GM19025 (cell line): ENCODE data around the gene NT5DC2.

Experiments
- ATAC-seq: cut with Tn5 transposase; IDR thresholded peaks from one replicate; pipeline ENCODE4 v1.9.1; 2021; ENCODE audit warnings: mild to moderate bottlenecking, low read depth, moderate library complexity; ENCODE audit not compliant: unreplicated experiment

NT5DC2 gene

DNA sequence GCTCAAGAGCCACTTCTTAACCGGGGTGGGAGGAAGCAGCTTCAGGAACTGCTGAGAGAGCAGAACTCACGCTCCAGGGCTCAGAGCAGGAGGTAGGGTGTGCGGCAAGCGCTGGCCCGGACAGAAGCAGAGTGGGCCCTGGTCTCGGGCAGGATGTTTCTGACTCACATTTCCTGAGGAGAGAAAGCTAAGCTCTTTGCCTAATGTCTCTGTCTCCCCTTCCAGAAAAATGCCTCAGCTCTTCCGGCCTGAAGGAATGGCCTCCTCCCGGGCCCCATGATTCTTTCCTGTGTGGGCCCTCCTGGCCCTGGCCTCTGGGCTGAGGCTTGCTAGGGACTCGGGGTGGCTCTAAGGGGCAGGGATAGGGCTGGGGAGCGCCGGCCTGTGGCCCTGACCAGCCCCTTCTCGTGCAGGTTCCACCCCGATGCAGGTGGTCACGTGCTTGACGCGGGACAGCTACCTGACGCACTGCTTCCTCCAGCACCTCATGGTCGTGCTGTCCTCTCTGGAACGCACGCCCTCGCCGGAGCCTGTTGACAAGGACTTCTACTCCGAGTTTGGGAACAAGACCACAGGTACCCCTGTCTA lies 42.6 kb downstream of the NT5DC2 start:
- ATAC-seq, result no peak

DNA sequence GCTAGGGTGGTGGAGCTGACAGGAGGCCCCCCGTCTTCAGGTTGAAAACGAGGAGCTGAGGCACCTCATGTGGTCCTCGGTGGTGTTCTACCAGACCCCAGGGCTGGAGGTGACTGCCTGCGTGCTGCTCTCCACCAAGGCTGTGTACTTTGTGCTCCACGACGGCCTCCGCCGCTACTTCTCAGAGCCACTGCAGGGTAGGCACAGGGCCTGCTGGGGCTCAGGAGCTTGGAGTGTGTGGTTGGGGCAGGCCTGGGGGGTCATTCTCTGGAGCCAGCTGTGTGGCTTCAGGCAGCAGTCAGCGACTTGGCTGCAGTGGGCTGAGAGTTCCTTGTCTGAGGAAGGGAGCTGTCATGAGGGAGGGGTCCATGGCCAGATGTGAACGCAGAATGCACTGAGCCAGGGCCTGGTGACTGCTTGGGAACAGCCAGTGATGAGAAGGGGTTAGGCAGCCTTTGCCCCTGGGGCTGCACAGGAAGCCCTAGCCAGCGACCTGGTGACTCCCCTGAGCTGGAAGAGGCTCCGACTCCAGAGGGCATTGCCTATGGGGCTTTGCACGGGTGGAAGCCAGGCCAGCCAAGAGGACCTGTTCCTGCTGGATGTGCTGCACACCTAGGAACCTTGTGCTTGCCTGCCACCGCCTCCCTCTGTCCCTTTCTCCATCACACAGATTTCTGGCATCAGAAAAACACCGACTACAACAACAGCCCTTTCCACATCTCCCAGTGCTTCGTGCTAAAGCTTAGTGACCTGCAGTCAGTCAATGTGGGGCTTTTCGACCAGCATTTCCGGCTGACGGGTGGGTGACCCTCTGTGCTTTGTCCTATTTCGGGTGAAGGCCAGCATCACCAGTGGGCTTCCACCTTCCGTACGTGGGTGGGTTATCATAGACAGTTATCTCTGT lies 43.4 kb downstream of the NT5DC2 start:
- ATAC-seq, result no peak

DNA sequence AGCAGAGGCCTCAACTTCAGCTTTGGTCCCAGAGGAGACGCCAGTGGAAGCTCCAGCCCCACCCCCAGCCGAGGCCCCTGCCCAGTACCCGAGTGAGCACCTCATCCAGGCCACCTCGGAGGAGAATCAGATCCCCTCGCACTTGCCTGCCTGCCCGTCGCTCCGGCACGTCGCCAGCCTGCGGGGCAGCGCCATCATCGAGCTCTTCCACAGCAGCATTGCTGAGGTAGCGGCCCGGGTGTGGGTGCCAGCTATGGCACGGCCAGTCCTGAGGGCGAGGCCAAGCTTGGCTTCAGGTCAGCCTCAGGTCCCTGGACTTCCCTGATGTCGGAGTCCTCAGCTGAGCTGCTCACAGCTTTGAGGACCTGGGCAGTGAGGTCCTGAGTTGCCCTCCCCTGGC lies 44.2 kb downstream of the NT5DC2 start:
- no peak for ATAC-seq

DNA sequence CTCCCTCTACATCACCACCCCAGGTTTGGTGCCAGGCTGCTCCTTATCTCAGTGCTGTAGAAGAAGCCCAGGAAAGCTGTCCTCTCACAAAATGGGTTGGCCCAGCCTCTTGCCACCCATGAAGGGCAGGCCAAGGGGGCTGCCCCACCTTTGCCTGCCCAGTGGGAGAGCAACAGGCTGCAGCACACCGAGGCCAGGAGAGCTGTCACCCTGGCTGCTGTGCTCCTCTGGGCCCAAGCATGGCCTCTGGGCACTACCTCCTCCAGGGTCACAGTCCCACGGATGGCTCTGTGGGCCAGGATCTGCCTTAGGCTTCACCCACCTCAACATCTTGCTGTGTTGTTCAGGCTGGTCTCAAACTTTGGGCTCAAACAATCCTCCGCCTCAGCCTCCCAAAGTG lies 44.9 kb downstream of the NT5DC2 start:
- no peak for ATAC-seq

DNA sequence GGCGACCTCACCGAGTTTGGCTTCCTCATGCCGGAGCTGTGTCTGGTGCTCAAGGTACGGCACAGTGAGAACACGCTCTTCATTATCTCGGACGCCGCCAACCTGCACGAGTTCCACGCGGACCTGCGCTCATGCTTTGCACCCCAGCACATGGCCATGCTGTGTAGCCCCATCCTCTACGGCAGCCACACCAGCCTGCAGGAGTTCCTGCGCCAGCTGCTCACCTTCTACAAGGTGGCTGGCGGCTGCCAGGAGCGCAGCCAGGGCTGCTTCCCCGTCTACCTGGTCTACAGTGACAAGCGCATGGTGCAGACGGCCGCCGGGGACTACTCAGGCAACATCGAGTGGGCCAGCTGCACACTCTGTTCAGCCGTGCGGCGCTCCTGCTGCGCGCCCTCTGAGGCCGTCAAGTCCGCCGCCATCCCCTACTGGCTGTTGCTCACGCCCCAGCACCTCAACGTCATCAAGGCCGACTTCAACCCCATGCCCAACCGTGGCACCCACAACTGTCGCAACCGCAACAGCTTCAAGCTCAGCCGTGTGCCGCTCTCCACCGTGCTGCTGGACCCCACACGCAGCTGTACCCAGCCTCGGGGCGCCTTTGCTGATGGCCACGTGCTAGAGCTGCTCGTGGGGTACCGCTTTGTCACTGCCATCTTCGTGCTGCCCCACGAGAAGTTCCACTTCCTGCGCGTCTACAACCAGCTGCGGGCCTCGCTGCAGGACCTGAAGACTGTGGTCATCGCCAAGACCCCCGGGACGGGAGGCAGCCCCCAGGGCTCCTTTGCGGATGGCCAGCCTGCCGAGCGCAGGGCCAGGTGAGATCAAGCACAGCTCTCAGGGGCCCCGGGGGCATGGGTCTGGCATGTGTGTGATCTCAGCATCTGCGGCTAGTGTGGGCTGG lies 45.6 kb downstream of the NT5DC2 start:
- ATAC-seq, result no peak

DNA sequence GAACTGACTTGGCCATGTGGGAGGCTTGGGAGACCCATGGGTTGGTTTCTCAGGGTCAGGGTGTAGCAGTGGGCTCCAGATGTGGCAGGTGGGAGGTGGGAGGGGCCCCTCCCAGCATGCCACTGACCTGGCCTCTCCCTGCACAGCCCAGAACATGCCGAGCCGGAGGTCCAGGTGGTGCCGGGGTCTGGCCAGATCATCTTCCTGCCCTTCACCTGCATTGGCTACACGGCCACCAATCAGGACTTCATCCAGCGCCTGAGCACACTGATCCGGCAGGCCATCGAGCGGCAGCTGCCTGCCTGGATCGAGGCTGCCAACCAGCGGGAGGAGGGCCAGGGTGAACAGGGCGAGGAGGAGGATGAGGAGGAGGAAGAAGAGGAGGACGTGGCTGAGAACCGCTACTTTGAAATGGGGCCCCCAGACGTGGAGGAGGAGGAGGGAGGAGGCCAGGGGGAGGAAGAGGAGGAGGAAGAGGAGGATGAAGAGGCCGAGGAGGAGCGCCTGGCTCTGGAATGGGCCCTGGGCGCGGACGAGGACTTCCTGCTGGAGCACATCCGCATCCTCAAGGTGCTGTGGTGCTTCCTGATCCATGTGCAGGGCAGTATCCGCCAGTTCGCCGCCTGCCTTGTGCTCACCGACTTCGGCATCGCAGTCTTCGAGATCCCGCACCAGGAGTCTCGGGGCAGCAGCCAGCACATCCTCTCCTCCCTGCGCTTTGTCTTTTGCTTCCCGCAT lies 46.4 kb downstream of the NT5DC2 start:
- ATAC-seq, result no peak

DNA sequence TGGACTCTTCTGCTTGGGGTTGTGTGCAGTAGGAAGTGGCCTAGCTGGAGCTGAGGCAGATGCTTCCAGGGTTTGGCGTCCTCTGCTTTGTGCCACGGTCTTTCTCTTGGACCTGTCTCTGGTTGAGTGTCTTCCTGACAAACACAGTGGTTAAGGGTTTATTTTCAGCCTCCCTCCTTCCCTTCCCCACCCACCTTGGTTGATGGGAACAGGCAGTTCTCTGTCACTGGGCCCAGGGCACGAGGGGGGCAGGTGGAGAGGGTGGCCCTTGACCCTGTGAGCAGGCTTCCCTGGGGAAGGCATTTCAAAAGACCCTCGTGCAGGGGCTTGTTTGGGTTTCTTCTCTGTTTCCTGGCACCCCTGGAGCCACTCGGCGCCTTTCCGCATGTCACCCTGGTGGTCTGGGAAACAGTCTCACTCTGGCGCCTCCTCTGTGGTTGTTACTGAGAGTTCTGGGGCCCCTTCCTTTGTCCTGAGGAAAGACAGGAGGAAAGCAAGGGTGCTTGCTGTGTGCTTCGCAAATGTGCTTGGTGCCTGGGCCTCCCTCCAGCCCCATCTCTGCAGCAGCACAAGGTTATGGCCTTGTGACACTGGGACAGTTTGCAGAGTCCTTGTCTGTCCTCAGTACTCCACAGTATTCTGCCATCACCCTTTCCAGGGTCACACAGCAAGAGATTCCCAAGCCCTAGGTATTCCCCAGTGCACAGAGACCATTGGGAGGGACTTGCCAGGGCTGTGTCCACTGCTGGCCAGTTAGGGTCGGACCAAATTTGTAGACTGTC lies 48.8 kb downstream of the NT5DC2 start:
- no peak for ATAC-seq

DNA sequence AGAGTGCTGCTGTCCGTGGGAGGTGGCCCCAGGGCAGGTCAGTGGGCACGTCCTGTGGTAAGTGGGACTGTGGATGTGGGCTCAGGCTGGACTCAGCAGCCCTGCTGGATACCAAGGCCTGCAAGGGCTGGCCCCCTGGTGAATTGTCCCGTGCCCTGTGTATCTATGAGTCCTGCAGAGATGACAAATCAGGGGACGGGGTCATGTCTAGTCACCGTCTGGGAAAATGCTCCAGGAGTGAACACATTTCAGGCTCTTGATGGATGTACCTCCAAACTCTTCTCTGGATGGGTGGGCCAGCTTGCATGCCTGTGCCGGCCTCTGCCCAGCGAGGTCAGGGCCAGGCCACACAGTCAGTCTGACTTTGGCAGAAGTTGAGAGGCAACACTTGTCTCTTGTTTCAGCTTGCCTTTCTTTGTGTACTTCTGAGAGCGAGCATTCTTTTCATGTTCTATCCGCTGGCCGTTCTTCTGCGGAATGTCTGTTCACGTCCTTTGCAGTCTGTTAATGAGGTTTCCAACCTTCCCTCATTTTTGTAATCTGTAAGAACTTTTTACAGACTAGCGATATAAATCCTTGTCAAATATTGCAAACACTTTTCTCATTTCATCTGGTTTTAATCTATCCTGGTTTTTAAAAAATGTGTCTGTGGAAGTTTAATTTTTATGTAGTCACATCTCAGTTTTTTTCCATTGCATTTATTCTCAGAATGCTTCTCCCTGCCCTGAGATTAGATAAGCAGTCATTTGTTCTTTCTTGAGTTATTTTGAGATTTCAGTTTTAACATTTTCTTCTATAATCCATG lies 49.9 kb downstream of the NT5DC2 start:
- ATAC-seq, result no peak

GRCh38 chr3:52483081-52483480 lies 50.6 kb downstream of the NT5DC2 start:
- no peak for ATAC-seq

DNA sequence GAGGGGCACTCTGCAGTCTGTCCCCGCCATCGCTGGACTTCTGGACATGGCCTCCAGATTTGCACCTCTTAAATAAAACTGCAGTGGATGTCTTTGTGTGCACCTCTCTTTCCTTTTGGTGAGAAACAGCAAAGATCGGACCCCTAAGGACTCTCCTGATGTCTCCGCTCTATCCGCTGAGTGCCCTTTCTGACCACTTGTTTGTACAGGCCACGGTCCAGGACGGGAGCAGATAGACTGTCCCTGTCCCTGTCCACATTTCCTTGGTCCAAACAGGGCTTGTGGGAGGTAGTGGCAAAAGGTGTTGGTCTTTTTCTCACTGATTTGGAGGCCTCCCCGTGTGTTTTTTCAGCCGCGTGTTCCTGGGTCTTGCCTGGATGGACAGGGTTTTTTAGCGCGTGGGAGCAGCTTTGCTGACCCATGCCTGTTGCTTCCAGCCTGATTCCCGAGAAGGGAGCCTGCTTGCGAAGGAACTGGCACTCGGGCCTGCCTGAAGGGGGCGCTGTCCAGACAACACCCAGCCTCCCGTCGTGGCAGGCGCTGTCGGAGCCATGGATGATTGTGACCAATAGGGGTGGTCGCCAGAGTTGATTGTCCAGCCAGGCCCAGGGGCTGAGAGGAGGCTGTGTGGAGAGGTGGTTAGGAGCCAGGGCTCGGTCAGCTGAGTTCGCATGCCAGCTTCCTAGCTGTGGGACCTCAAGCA lies 51.7 kb downstream of the NT5DC2 start:
- ATAC-seq, result no peak

DNA sequence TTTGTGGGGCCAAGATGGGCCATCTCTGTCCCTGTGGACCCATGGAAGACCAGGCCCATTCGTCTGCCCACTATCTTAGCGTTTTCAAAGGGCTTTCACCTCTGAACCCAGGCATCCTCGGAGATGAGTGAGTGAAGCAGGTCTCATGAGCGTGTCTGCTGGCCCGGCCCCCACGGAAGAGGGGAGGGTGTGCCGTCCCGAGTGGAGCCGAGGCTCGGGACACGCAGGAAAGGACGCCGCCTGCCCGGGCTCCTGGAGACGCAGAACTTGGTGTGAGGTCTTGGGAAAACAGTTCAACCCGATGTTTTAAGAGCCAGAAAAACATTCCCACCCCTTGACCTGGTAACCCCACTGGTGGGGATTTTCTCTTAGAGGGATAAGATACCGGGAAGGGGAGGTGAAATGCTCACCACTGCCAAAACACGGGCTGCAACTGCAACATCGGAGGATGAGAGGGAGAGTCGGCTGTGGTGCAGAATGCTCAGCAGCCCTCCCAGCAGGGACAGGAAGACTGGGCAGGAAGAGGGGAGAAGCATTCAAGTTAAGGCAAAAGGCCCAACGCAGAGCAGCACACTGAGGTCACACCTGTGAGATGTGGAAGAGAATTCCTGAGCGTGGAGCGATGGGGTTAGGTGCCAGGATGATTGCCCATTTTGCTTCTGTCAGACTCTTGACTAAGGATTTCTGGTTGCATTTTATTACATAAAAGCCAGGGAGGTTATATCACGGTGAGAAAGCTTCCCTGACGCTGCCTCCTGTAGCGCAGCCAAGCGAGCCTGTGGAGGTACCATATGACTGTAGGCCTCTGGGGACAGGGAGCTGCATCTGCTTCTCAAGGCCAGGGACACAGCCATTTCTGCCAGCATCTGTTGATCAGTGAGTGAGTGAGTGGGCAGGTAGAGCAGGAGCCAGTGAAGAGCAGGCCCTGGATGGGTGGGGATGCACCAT lies 52.6 kb downstream of the NT5DC2 start:
- ATAC-seq, result no peak

DNA sequence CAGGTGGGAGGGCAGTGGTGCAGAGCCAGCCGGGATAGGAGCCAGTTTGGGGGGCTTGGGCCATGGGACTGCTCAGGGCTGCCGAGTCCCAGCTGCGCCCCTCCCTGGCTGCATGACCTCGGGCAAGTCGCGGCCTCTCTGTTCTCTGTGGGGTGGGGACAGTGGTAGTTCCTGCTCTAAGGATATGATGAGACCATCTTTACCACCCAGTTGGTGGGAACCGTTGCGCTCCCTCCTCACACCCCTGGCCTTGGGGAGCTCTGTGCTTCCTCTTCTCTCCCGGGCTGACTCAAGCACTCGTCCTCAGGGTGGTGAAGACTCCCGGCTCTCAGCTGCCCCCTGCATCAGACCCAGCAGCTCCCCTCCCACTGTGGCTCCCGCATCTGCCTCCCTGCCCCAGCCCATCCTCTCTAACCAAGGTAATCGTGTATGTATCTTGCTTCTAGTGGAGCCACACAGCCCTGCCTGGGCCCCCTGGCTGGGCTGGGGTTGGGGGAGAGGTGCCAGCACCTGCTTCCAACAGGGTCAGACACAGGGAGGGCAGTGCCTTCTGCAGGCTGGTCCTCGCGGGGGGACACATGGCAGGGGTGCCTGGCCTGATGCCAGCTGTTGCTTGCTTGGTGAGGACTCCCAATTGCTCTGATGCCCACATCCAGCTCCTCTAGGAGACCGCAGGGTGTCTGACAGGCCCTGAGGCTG lies 53.6 kb downstream of the NT5DC2 start:
- ATAC-seq, result no peak

GRCh38 chr3:52479037-52479876 lies 54.4 kb downstream of the NT5DC2 start:
- no peak for ATAC-seq

DNA sequence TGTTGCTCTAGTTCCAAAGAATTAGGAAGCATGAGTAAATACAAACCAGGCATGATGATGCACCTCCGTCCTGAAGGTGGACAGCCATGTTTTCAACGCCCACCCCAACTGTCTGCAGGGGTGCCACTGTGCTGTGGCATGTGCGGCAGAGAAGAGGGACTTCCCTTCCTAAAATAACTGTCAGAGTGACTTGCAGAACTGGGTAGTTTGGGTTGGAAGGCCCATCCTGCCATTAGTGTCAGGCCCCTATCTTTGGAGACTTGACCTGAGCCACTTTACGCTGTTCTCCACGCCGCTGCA lies 55.9 kb downstream of the NT5DC2 start:
- ATAC-seq, result no peak

DNA sequence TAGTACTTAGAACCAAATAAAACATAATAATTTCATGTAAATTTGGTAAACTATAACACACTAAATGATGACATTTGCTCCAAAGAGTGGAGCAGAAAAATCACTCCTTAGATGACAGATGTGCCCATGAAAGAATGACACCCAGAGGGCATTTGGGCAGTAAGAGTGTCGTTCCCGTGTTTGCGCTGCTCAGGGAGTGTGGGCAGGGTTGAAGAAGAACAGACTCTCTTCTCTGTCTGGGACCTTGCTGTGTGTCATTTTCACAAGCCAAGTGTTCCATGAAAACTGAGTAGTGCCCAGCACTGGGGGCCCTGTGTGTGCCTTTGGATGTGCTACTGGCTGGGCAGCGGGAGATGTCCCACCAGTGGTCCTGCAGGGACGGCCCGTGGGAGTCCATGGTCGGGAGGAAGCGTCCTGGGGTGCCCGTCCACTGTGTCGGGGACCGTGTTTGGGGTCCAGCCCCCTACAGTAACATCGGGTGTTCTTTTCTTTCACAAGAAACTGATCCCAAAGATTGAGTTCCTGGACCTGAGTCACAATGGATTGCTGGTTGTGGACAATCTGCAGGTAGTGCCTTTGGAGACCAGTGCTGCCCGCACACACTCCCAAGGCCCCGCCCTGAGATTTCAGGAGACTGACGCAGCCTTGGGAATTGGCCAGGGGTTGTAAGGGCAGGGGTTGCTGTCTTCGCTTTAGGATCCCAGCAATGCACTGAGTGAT lies 56.4 kb downstream of the NT5DC2 start:
- ATAC-seq, result no peak
